Smooth muscle cell of the coronary artery (primary cell): Measurements from ENCODE around the gene NOP53. TPM values are rescaled to one million over a fixed set of nuclear protein-coding genes. Genes with fewer than 3 reads are reported as not detected.

Experiments used
- total RNA-seq: library from RNA; depleted of rRNA; stranded (reverse); fragments of >200 nt; gene quantifications from 2 replicates; pipeline ENCODE4 v1.2.3, GENCODE V29; 2014; ENCODE audit warnings: low replicate concordance

The NOP53 gene
- 50.9 and 70.0 TPM in 2 replicates for total RNA-seq

GRCh38 chr19:47745010-47745901, at the start of gene NOP53:
TSS of gene NOP53 (plus strand) at chr19:47745546. CDS start at chr19:47745560, 14 bp downstream.

GRCh38 chr19:47713046-47714021, 32.0 kb upstream of the NOP53 start, which contains the start of gene EHD2:
TSS of gene EHD2 (plus strand) at chr19:47713422. CDS start at chr19:47716613, 3,191 bp downstream.

GRCh38 chr19:47778049-47778953, 33.0 kb downstream of the NOP53 start, which contains the start of gene SELENOW:
TSS of gene SELENOW (plus strand) at chr19:47778703. CDS start at chr19:47778786, 83 bp downstream.

GRCh38 chr19:47804451-47804850, 59.1 kb downstream of the NOP53 start, which contains the start of gene TPRX1:
TSS of gene TPRX1 (minus strand) at chr19:47804551. CDS start at chr19:47804539, 12 bp downstream.

Other genes with a start within 250 kb of the NOP53 start
- 55.7 and 77.6 TPM in 2 replicates for gene NAPA, start 230.5 kb upstream of the NOP53 start, total RNA-seq
- under 0.01 TPM in 1 of 2 replicates, not detected in the other for gene ZNF541, start 172.4 kb upstream of the NOP53 start, total RNA-seq
- gene BICRA, start 136.4 kb upstream of the NOP53 start, total RNA-seq, result 0.82 and 2.8 TPM in 2 replicates
- 95.6 and 106 TPM in 2 replicates for gene EHD2, start 32.1 kb upstream of the NOP53 start, total RNA-seq
- 68.6 and 209 TPM in 2 replicates for gene SELENOW, start 33.2 kb downstream of the NOP53 start, total RNA-seq
- gene TPRX1, start 59.0 kb downstream of the NOP53 start, total RNA-seq, result not detected in 2 replicates
- not detected in 2 replicates for gene CRX, start 76.4 kb downstream of the NOP53 start, total RNA-seq
- not detected in 2 replicates for gene TPRX2, start 113.7 kb downstream of the NOP53 start, total RNA-seq
- not detected in 2 replicates for gene SULT2A1, start 140.8 kb downstream of the NOP53 start, total RNA-seq
- not detected in 2 replicates for gene BSPH1, start 246.6 kb downstream of the NOP53 start, total RNA-seq
- gene ELSPBP1, start 249.1 kb downstream of the NOP53 start, total RNA-seq, result not detected in 2 replicates